Thoracic aorta endothelial cell (primary cell): Measurements from ENCODE around the gene RBFA. TPM values are rescaled to one million over a fixed set of nuclear protein-coding genes. Genes with fewer than 3 reads are reported as not detected.

Experiments
- total RNA-seq: library from RNA; depleted of rRNA; stranded (reverse); fragments of >200 nt; gene quantifications from 2 replicates; pipeline ENCODE4 v1.2.3, GENCODE V29; 2012

Gene RBFA
- total RNA-seq = 35.5 and 36.7 TPM in 2 replicates

GRCh38 chr18:80034068-80034851 lies at the start of gene RBFA:
Gene RBFA (plus strand): TSS chr18:80034434. CDS start chr18:80034496, 62 bp downstream.

GRCh38 chr18:79988451-79989194 lies 45.6 kb upstream of the RBFA start, which contains the start of gene TXNL4A:
Gene TXNL4A (minus strand): TSS chr18:79988563. CDS start chr18:79988392, 171 bp downstream.

Other genes with a start within 250 kb of the RBFA start
- not detected in 2 replicates for gene KCNG2, start 236.5 kb upstream of the RBFA start, total RNA-seq
- 13.6 and 22.7 TPM in 2 replicates for gene SLC66A2, start 82.8 kb upstream of the RBFA start, total RNA-seq
- gene HSBP1L1, start 69.8 kb upstream of the RBFA start, total RNA-seq = 1.2 and 3.4 TPM in 2 replicates
- gene TXNL4A, start 45.9 kb upstream of the RBFA start, total RNA-seq = 96.5 and 117 TPM in 2 replicates
- gene ADNP2, start 74.8 kb downstream of the RBFA start, total RNA-seq = 27.1 and 27.4 TPM in 2 replicates
- 1.3 and 1.6 TPM in 2 replicates for gene PARD6G, start 213.1 kb downstream of the RBFA start, total RNA-seq